ENCODE data around the gene NBEAL1.
"Not testable (repeated sequence)": the region's sequence is repeated elsewhere in the genome, so short reads cannot be mapped to it uniquely, and the experiment has no call there.

NBEAL1 gene

DNA sequence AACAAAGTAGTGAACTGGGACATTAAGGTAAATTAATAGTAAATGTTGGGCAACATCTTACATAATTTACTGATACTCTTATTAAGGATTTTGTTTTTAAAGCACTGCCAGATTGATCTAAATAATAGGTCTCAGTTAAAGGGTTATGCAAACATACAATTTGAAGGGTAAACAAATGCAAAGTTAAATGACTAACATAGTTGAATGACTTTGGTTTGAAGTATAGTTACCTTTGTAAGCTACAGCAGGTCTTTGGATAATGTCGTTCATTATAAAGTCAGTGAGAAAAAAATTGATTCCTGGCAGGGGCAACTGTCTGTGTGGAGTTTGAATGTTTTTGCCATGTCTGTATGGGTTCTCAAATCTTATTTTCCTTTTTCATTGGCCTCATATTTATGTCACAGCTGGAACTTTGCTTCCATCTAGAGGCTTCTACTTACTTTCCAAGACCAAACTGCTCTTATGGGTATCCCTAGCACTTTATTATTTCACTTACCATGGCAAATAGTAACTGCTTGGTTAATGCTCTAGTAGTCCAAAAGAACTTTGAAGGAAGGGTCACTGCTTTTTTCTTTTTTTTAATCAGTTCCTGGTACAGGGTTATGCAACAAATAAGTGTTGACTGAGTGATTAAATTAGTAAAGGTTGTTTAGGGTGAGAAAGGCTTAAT lies 107.8 kb downstream of the NBEAL1 start:
- DNase-seq: no peak

DNA sequence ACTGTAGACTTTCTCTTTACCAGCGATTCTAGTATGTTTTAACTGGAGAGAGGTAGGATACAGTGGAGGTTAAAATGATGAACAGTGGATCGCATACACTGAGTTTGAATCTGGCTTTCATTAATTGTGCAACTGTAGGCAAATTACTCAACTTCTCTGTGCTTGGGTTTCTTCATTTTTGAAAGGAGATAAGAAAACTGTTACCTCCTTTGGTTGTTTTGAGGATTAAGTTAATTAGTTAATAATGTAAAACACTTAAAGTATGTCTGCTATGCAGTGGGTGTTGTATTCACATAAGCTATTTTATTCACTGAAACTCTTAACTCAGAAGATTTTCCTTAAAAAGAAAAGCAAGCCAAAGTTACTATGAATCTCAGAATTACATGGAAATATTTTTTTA lies 112.3 kb downstream of the NBEAL1 start:
- DNase-seq: no peak

DNA sequence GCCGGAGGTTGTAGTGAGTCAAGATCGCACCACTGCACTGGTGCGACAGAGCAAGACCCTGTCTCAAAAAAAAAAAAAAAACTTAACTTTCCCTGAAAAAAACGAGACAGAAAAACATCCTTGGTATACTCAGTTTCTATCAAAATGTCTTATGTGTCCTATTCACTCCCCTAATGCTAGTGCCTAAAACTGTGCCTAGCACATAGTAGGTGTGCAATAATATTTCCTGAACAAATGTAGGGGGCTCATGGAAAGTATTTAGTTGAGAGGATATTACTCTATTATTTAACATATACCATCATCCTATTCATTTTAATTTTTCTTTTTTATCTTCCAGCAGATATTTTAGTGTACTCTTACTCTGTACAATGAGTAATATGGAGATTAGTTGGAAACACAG lies 120.4 kb downstream of the NBEAL1 start:
- no peak for DNase-seq

DNA sequence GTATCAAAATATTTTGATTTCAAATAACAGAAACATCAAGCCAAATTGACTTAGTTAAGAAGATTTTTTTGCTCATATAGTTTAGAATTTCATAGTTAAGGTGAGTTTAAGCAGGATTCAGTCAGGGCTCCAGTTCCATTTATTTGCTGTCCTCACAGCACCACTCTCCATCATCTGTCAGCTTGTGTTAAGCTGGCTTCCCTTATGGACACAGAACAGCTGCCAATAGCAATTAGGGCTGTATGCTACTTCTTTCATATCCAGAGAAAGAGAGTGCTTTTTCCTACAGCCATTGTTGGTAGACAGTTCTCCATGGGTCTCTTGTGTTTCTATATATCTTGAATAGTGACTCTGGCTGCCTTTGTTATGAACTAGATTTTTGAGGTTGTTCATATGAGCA lies 128.7 kb downstream of the NBEAL1 start:
- DNase-seq: no peak

DNA sequence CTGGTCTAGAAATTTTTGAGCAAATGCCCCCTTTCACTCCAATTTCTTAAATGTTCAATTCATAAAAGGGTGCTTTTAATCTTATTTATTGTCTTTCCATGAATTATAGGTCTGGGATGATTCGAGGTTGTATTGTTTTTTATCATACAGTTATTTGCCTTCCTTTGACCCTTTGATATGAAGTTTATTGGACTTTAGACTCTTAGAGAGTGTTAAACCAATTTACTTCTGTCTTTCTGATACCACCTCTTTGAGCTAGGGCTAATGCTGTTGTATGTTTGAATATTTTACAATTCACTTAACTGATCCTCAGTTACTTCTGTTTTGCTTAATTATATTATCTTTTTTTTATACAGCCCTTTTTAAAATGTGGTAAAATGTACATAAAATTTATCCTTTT lies 134.5 kb downstream of the NBEAL1 start:
- DNase-seq: no peak

DNA sequence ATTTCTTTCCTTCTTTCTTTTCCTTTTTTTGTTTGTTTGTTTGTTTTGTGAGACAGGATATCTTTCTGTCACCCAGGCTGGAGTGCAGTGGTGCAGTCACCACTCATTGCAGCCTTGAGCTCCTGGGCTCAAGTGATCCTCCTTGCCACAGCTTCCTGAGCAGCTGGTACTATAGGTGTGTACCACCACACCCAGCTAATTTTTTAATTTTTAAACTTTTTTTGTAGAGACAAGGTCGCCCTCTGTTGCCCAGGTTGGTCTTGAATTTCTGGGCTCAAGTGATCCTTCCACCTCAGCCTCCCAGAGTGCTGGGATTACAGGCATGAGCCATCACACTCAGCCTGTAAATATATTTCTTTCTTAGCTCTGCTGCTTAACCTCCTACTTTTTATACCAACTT lies 140.7 kb downstream of the NBEAL1 start:
- DNase-seq: no peak

DNA sequence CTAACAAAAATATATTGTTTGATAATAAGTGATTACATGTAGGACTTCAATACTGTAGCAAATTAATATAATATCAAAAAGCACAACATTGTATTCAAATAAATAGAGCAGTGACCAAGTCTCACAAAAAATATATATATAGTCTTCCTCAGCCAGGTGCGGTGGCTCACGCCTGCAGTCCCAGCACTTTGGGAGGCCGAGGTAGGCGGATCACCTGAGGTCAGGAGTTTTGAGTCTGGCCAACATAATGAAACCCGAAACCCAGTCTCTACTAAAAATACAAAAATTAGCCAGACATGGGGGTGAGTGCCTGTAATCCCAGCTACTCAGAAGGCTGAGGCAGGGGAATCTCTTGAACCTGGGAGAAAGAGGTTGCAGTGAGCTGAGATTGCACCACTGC lies 148.0 kb downstream of the NBEAL1 start:
- DNase-seq: not testable (repeated sequence)

DNA sequence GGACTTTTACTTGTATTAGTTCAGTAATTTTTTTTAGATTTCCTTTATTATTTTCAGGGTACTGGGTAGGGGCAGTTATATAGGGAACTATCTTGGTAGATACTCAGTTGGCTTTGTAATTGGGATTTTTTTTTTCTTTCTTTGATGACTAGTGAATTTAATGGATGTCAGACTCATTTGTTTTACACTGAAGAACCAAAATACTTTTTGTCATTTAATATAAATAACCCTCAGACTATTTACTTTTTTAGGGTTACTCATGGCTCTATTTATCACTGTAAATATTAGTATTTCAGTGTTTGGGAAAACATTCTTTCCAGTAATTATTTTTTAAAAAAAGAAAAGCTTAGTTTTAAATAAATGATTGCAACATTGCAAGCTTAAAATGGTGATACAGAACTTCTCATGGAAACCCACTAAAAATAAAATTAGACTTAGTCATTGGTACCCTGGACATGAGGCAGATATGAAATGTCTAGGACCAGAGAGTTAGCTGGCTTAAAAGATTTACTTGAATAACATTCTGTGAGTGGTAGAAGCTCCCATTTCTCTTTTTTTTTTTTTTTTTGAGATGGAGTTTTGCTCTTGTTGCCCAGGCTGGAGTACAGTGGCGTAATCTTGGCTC lies 149.7 kb downstream of the NBEAL1 start:
- no peak for DNase-seq

DNA sequence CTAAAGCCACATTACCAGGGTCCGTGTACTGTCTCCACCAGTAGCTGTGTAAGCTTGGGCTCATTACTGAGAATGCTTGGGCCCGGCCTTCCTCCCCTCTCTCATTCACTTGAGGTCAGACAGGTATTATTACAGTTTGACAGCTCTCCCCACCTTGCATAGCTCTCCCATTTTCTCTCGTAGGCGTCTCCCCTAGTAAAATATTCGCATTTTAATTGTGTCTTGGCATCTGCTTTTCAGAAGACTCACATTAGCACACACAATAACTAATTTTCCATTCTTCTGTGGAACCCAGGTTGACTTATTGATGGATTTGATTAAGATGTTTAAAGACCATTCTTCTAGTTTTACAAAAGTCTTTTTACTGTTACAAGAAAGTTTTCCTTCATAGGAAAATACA lies 153.1 kb downstream of the NBEAL1 start:
- no peak for DNase-seq

DNA sequence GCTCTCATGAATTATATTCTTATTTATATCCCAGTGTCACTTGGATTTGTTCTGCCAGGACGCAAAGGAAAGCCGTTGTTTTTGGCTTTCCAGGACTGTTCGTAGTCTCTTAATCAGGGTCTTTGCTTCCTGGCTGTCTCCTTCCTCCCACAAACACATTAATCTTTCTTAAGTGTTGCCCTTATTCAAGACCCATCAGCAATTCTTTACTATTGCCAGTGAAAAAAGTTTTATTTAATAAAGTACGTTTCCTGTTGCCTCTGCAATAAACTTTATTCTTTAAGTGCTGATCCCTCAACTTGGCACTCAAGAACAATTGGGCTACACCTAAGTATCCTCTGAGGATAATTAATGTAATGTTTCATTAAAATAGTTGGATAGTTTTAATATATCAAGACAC lies 155.8 kb downstream of the NBEAL1 start:
- DNase-seq: no peak

DNA sequence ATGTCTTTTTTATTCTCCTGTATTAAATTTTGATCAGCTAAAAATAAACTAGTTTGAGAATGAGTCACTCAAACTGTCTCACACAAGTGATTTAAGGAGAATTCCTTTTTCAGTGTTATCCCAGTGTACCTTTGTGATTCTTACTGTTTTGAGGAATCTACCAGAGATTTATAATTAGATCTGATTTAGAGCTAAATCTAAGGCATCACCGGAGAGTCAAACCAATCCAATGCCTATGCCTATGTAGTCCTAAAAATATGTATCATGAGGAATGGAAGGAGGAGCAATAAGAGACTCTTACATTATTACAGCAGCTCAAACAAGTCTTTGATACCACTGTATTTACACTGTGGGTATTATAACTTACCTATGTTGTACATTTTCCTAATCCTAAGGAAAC lies 160.7 kb downstream of the NBEAL1 start:
- no peak for DNase-seq

DNA sequence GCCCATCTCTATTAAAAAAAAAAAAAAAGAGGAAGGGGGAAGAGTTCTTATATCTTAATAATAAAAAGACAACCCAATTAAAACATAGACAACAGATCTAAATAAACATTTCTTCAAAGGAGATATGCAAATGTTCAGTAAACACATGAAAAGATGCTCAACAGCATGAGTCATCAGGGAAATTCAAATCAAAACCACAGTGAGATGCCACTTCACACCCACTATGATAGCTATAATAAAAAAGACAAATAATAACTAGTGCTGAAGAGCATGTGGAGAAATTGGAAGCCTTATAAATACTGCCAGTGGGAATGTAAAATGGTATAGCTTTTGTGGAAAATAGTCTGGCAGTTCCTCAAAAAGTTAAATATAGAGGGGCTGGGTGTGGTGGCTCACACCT lies 162.7 kb downstream of the NBEAL1 start:
- no peak for DNase-seq

DNA sequence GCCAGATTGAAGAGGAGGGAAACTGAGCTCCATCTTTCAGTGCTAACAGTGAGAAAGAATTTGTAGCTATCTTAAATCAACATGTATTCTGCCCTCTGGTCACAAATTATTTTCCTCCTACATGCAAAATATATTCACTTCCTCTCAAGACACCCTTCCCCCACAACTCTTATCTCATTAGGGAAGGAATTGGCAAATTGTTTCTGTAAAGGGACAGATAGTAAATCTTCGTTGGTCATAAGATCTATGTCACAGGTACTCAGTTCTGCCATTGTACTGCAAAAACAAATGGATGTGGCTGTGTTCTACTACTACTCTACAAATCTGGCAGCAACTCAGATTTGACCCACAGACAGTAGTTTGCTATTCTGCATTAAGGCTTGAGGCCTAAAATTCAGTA lies 171.2 kb downstream of the NBEAL1 start:
- DNase-seq: no peak

DNA sequence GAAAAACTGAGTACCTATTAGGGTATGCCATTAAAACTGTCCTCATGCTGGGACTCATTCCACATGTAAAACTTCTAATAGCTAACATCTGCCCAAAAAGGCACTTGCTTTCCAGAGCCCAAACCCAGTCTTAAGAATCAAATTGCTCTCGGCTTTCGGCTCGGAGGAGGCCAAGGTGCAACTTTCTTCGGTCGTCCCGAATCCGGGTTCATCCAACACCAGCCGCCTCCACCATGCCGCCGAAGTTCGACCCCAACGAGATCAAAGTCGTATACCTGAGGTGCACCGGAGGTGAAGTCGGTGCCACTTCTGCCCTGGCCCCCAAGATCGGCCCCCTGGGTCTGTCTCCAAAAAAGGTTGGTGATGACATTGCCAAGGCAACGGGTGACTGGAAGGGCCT lies 175.9 kb downstream of the NBEAL1 start:
- DNase-seq: not testable (repeated sequence)

DNA sequence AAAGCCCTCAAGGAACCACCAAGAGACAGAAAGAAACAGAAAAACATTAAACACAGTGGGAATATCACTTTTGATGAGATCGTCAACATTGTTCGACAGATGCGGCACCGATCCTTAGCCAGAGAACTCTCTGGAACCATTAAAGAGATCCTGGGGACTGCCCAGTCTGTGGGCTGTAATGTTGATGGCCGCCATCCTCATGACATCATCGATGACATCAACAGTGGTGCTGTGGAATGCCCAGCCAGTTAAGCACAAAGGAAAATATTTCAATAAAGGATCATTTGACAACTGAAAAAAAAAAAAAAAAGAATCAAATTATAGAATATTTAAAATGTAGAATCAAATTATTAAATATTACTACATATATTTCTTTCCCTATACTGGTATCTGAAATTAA lies 176.4 kb downstream of the NBEAL1 start:
- DNase-seq: not testable (repeated sequence)

DNA sequence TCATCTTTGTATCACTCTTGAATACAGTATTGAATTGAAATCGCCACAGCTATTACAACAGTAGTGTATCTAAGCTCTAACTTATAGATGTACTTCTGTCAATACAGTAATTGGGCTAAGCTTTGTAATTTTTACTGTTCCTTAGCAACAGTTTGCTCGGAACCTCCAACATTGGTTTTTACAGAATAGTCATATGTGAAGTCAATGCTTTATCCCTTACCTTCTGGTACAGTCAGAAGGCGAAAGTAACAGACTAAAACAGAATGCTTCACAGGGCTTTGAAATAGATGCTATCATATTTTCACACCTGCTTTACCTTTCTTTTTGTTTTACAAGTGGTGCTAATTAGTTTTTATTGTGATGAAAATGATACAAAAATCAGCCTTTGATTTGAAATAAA lies 177.3 kb downstream of the NBEAL1 start:
- DNase-seq: no peak

DNA sequence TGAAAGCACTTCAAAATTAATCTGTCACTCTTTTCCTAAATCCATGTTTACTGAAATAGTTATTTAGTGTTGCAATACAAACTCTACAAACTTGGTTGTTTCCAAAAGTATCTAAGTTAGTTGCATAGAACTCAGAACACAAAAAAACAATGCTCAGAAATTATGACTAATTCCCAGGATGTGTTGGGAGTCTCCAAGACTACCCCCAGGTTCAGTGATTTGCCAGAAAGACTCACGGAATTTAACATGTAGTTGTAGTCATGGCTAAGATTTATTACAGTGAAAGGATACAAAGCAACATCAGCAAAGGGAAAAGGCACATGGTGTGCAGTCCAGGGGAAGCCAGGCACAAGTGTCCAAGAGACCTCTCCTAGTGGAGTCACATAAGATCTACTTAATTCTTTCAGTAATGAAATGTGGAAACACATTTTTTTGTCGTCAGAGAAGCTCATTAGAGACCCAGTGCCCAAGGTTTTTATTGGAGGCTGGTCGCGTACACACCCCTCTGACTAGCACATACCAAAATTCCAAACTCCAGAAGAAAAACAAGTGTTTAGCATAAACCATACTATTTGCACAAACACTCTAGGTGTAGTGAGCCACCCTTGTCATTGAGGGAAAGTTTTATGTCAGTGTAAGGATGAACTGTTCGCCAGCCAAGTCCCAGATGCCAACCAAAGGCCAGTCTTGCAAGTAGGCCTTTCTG lies 180.8 kb downstream of the NBEAL1 start:
- DNase-seq: no peak

DNA sequence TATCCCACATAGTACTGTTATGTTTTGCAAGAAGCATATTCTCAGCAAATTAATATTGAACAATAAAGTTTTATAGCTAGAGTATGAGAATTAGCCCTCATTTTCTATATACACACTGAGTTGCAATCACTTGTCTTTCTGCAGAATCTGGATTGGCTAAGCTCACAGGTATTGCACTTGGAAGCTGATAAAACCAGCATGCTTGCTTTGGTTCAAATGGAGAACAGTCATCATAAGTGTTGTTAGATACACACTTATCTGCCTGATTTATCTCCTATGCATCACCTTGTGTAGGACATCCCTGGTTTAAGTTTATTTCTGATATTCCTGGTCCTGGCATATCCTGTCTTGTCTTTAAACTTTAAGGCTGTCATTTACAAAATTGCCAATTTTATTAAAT lies 186.2 kb downstream of the NBEAL1 start:
- DNase-seq: no peak

DNA sequence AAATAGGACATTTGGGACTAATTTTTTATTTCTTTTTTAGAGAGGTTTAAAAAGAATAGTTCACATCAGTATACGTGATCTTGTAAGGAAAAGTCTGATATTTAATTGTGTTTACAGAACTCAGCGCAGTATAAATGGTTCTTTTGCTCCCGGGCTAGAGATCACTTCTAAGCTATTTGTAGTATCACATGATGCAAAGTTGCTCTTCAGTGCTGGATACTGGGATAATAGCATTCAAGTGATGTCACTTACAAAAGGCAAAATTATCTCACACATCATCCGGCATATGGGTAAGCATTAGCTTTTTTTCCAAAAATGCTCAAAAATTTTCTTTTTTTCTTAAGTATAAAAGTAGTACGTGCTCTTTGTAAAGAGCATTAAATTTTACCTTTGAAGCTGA lies 186.8 kb downstream of the NBEAL1 start:
- no peak for DNase-seq

DNA sequence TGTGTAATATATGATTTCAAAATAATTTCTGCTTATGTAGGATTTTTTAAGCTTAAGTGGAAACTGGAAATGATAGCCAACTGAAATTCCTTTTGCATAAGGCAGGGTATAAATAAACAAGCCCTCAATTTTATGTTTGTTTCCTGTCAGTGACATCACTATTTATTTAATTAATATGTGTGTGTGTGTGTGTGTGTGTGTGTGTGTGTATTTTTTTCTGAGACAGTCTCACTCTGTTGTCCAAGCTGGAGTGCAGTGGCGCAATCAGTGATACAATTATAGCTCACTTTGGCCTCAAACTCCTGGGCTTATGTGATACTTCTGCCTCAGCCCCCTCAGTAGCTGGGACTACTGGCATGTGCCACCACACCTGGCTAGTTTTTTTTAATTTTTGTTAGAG lies 194.9 kb downstream of the NBEAL1 start:
- DNase-seq: no peak

DNA sequence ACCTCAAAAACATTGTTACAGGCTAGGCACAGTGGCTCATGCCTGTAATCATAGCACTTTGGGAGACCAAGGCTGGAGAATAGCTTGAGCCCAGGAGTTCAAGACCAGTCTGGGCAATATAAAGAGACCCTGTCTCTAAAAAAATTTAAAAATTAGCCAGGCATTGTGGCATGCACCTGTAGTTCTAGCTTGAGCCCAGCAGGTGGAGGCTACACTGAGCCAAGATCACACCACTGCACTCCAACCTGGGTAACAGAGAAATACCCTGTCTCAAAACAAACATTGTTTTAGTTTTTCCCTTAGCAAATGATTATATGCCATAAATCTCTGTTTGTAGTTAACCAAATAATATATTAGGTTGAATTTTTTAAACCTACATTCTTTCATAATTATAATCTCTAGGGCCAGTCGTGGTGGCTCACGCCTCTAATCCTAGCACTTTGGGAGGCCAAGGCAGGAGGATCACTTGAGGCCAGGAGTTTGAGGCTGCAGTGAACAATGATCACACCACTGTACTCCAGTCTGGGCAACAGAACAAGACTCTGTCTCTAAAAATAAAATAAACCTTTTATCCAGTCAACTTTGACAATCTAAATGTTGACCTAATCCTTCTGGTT lies 210.9 kb downstream of the NBEAL1 start:
- DNase-seq: no peak

DNA sequence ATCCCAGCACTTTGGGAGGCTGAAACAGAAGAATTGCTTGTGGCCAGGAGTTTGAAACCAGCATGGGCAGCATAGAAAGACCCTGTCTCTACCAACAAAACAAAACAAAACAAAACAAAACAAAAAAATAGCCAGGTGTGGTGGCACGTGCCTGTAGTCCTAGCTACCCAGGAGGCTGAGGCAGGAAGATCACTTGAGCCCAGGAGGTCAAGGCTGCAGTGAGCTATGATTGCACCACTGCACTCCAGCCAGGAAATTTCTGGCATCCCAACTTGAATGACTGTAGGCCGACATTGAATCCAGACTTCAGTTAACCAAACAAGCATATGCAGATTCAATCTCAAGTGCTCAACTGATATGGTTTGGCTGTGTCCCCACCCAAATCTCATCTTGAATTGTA lies 215.0 kb downstream of the NBEAL1 start:
- not testable (repeated sequence) for DNase-seq

DNA sequence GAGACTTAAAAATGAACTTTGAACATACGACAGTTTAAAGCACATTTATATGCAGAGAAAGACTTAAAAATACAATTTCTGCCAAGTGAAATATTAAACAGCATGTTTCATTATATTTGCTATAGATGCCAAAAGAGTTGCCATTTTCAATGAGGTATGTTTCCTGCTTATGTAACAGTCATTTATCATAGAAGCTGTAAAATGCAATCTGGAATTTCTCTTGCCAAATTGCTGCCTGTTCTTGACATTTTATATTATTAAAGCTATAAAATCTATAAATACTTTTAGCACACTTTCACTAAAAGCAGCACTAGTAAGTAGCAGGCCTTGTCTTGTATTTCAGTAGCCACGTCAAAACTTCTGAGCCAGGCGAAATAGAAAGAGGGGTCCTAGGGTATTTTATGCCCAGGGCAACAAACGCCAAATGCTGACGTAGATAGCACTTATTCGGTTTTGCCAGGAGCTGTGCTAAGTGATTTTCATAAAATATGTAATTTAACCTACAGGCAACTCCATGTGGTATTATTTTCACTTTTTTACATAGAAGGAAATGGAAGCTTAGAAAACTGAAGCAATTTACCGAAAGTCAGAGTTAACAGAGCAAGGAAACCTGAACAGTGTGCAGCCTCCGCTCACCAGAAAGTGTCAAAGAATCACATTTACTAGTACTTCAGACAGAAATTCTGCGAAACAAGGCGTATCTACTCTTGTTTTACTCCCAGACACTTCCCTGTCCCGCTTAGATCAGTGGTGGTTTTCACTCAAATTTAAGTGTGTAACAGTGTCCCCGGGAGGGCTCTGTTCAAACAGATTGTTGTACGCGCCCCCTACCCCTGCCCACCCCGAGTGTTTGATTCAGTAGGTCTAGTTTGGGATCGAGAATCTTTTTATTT lies 222.9 kb downstream of the NBEAL1 start:
- no peak for DNase-seq
